A673 (cell line): ENCODE data around the gene RXFP4. TPM values are rescaled to one million over a fixed set of nuclear protein-coding genes. Genes with fewer than 3 reads are reported as not detected.
A peak's percentile ranks its signal among the peaks of the same experiment; 100 is the strongest.

ENCODE experiments used
- BruUV-seq: library from RNA; stranded (reverse); fragments of 400-500 nt; replicated peaks from 2 replicates; lab custom pipeline; 2021; lab: Mats Ljungman, UMichigan
- CTCF ChIA-PET: fragments of 300-600 bp; sonication (Branson Sonifier 250); formaldehyde crosslinking; loops from one replicate; lab custom pipeline; 2022; ENCODE audit warnings: antibody characterized with exemption; lab: Charles Lee
- POLR2A ChIA-PET: fragments of 300-600 bp; sonication (Branson Sonifier 250); formaldehyde crosslinking; loops from one replicate; lab custom pipeline; 2022; ENCODE audit warnings: antibody characterized with exemption; ENCODE audit not compliant: low non-redundant PET; lab: Charles Lee
- DNase-seq: peaks from one replicate; pipeline ENCODE4 v3.0.0-alpha.2; 2015; ENCODE audit warnings: low spot score
- H3K27ac ChIP-seq: fragments of 200-600 bp; sonication (generic); 2 replicates; pipeline ENCODE4 v1.5.1; 2016; ENCODE audit warnings: mixed run types, low read depth, mild to moderate bottlenecking, mixed read lengths, antibody characterized with exemption, low read length; ENCODE audit not compliant: poor library complexity, severe bottlenecking
- H3K27me3 ChIP-seq: fragments of 200-600 bp; sonication (generic); replicated peaks from 2 replicates; pipeline ENCODE4 v1.6.1; 2017; ENCODE audit warnings: mixed run types, low read depth, mild to moderate bottlenecking, mixed read lengths, antibody characterized with exemption, low read length; ENCODE audit not compliant: insufficient read depth, poor library complexity
- H3K36me3 ChIP-seq: fragments of 200-600 bp; sonication (generic); 2 replicates; pipeline ENCODE4 v1.6.1; 2016; ENCODE audit warnings: mixed run types, mild to moderate bottlenecking, mixed read lengths, antibody characterized with exemption, low read length; ENCODE audit not compliant: insufficient read depth, poor library complexity, severe bottlenecking
- H3K4me1 ChIP-seq: fragments of 200-600 bp; sonication (generic); 2 replicates; pipeline ENCODE4 v1.6.1; 2017; ENCODE audit warnings: mixed run types, mild to moderate bottlenecking, mixed read lengths, antibody characterized with exemption, low read length; ENCODE audit not compliant: insufficient read depth, poor library complexity, severe bottlenecking
- H3K4me3 ChIP-seq: fragments of 200-600 bp; sonication (generic); 2 replicates; pipeline ENCODE4 v1.5.1; 2016; ENCODE audit warnings: low read depth, mixed run types, mild to moderate bottlenecking, mixed read lengths, low read length; ENCODE audit not compliant: poor library complexity, severe bottlenecking
- H3K9me3 ChIP-seq: fragments of 200-600 bp; sonication (generic); 2 replicates; pipeline ENCODE4 v1.6.1; 2016; ENCODE audit warnings: mixed run types, low read depth, mild to moderate bottlenecking, mixed read lengths, antibody characterized with exemption, low read length; ENCODE audit not compliant: poor library complexity, severe bottlenecking
- EZH2 ChIP-seq: fragments of 200-600 bp; sonication (generic); IDR thresholded peaks from 2 replicates; pipeline ENCODE4 v1.6.1; 2017; ENCODE audit warnings: borderline replicate concordance, low read depth, mild to moderate bottlenecking, mixed read lengths, antibody characterized with exemption, low read length; ENCODE audit not compliant: poor library complexity, severe bottlenecking
- intact Hi-C: fragments of 100-400 bp; cut with micrococcal nuclease; formaldehyde crosslinking; loops from one replicate; pipeline ENCODE4 v1.10.0; 2022; ENCODE audit not compliant: unreplicated experiment
- total RNA-seq: library from RNA; stranded (reverse); gene quantifications from 2 replicates; pipeline ENCODE4 v1.2.3, GENCODE V29; 2021
- TF ChIP-seq, protein P1 (sequence below): fragments of 300-800, 200-600 bp; sonication (generic); conservative IDR thresholded peaks from 2 replicates; pipeline ENCODE4 v1.5.1; 2017; ENCODE audit warnings: low read depth, mild to moderate bottlenecking, antibody characterized with exemption, low read length, moderate library complexity, mixed read lengths

The RXFP4 gene
- total RNA-seq, 1 experiment from 2014 or later = not detected

- no TSS peak for BruUV-seq
- Histone ChIP-seq H3K27ac (no peak overlapping the region), H3K27me3 (no peaks in the 10 kb centered on the region), H3K4me1 (peaks cover 48% of the 10 kb centered on the region), H3K36me3 (peaks cover 68% of the 10 kb centered on the region), H3K4me3 (no peak overlapping the region), H3K9me3 (no peaks in the 10 kb centered on the region)
- TF ChIP-seq, protein P1, sequence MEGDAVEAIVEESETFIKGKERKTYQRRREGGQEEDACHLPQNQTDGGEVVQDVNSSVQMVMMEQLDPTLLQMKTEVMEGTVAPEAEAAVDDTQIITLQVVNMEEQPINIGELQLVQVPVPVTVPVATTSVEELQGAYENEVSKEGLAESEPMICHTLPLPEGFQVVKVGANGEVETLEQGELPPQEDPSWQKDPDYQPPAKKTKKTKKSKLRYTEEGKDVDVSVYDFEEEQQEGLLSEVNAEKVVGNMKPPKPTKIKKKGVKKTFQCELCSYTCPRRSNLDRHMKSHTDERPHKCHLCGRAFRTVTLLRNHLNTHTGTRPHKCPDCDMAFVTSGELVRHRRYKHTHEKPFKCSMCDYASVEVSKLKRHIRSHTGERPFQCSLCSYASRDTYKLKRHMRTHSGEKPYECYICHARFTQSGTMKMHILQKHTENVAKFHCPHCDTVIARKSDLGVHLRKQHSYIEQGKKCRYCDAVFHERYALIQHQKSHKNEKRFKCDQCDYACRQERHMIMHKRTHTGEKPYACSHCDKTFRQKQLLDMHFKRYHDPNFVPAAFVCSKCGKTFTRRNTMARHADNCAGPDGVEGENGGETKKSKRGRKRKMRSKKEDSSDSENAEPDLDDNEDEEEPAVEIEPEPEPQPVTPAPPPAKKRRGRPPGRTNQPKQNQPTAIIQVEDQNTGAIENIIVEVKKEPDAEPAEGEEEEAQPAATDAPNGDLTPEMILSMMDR = no peak
- TF ChIP-seq EZH2 = no peak
- ChIA-PET POLR2A (interaction anchor here (0.5 kb wide), 1 partner anchor 33 kb away, joined by 17 read pairs; no protein-coding TSS in a partner anchor), CTCF (interaction anchor here (1.5 kb wide), 1 partner anchor 21 kb away, joined by 9 read pairs; no protein-coding TSS in a partner anchor)
- intact Hi-C loops = no loop called here
- DNase-seq = no peak
These were observed 27.2 kb downstream of the RXFP4 start for GRCh38 chr1:155968670-155969069.

DNA sequence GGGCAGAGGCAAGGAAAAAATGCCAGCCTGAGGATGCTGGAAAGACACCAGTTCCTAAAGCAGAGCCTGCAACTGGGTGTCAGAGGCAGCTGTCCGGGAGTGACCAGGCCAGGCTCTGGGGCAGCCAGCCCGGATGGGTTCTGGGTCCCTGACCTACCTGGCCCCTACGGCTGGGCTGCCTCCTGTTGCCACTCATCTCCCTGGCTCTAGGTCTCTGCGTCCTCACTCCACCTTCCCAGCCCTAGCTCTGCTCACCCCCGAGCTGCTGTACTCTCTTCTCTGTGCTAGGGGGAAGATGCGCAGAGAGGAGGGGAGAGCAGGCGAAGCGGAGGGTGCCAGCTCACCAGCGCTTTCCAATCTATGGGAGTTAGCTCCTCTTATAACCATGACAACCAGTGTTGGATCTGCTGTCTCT is 27.9 kb downstream of the RXFP4 start:
- no TSS peak for BruUV-seq
- H3K9me3 ChIP-seq = no peaks in the 10 kb centered on the region
- TF ChIP-seq, protein P1 = no peak
- H3K27me3 ChIP-seq = no peaks in the 10 kb centered on the region
- H3K4me3 ChIP-seq = no peak overlapping the region
- intact Hi-C loops = no loop called here
- H3K36me3 ChIP-seq = peaks cover 65% of the 10 kb centered on the region
- ChIA-PET POLR2A (interaction anchor here (0.5 kb wide), 1 partner anchor 18 kb away, joined by 3 read pairs; no protein-coding TSS in a partner anchor), CTCF (no interaction called here)
- no peak for DNase-seq
- peaks cover 48% of the 10 kb centered on the region for H3K4me1 ChIP-seq
- peak overlapping the region; percentile 58 for H3K27ac ChIP-seq

GRCh38 chr1:155970531-155971167 is 29.2 kb downstream of the RXFP4 start:
- no peak for TF ChIP-seq EZH2
- TF ChIP-seq, protein P1 = no peak
- H3K9me3 ChIP-seq = no peaks in the 10 kb centered on the region
- H3K4me1 ChIP-seq = peaks cover 59% of the 10 kb centered on the region
- intact Hi-C loops = no loop called here
- H3K4me3 ChIP-seq = no peak overlapping the region
- no peak for DNase-seq
- H3K27ac ChIP-seq = peak overlapping the region; percentile 58
- ChIA-PET CTCF (no interaction called here), POLR2A (no interaction called here)
- H3K27me3 ChIP-seq = no peaks in the 10 kb centered on the region
- no TSS peak for BruUV-seq
- peaks cover 52% of the 10 kb centered on the region for H3K36me3 ChIP-seq
